K562 (cell line): Measurements from ENCODE around the gene GLT1D1. TPM values are rescaled to one million over a fixed set of nuclear protein-coding genes. Genes with fewer than 3 reads are reported as not detected.

Experiments used
- ATAC-seq: fragments of 200-7000 bp; cut with Tn5 transposase; 3 replicates; pipeline ENCODE4 v1.9.1; 2020; ENCODE audit warnings: moderate library complexity
- BruUV-seq: library from RNA; stranded (reverse); fragments of 400-500 nt; replicated peaks from 2 replicates; lab custom pipeline; 2021; lab: Mats Ljungman, UMichigan
- CTCF ChIA-PET: fragments of 300-600 bp; formaldehyde crosslinking; extraction: SDS; loops from one replicate; lab custom pipeline; 2021; ENCODE audit warnings: low intra/inter-chr PET ratio; lab: Yijun Ruan, JAX
- POLR2A ChIA-PET: fragments of 300-600, 350-650 bp; sonication (Branson Sonifier 250); formaldehyde crosslinking; extraction: SDS; loops from one replicate; lab custom pipeline; 2021; ENCODE audit warnings: antibody characterized with exemption, inconsistent platforms; lab: Yijun Ruan, JAX
- DNase-seq, 4 experiments: peaks; one replicate each; pipeline versions ENCODE4 v3.0.0 to v3.0.0-alpha.2; 2011 to 2018; ENCODE audit warnings: low spot score in 3 of 4, mixed read lengths in 3 of 4; ENCODE audit errors: extremely low read depth in 1 of 4
- FAIRE-seq: peaks from 2 replicates; lab custom pipeline; 2011; peaks lifted over from hg19 to GRCh38; lab: Jason Lieb, UNC
- H2AFZ ChIP-seq: 2 replicates; pipeline ENCODE4 v1.6.0; 2011; ENCODE audit warnings: low read depth, low read length, control low read depth, inconsistent platforms
- H3K27ac ChIP-seq: fragments of 200-600 bp; 3 replicates; pipeline ENCODE4 v1.8.0; 2011; ENCODE audit warnings: low read depth, mild to moderate bottlenecking, control low read depth, inconsistent platforms, low read length, moderate library complexity, mixed read lengths; ENCODE audit errors: extremely low read depth
- H3K27me3 ChIP-seq, 2 experiments: fragments of 300-600 bp in 1 of 2; 2 replicates in 1 of 2; 3 replicates in 1 of 2; pipeline versions ENCODE4 v1.6.0 to v1.8.0; 2011; ENCODE audit warnings: inconsistent platforms in 2 of 2, low read length in 2 of 2, mild to moderate bottlenecking in 1 of 2, mixed read lengths in 1 of 2, moderate library complexity in 1 of 2; ENCODE audit not compliant: control insufficient read depth in 2 of 2, insufficient read depth in 2 of 2
- H3K36me3 ChIP-seq: fragments of 300-600 bp; 3 replicates; pipeline ENCODE4 v1.8.0; 2011; ENCODE audit warnings: mild to moderate bottlenecking, low read length, inconsistent platforms; ENCODE audit not compliant: control insufficient read depth, insufficient read depth
- H3K4me1 ChIP-seq, 2 experiments: fragments of 200-600 bp in 1 of 2; replicated peaks in 1 of 2; 2 replicates in 1 of 2; 3 replicates in 1 of 2; pipeline versions ENCODE4 v1.5.1 to v1.8.0; 2011; ENCODE audit warnings: inconsistent platforms in 2 of 2, low read length in 2 of 2, mild to moderate bottlenecking in 1 of 2, mixed read lengths in 1 of 2, moderate library complexity in 1 of 2; ENCODE audit not compliant: control insufficient read depth in 2 of 2, insufficient read depth in 2 of 2
- H3K4me2 ChIP-seq: 2 replicates; pipeline ENCODE4 v1.6.1; 2011; ENCODE audit warnings: low read length, control low read depth, inconsistent platforms, mixed read lengths; ENCODE audit not compliant: insufficient read depth
- H3K4me3 ChIP-seq: fragments of 200-600 bp; sonication (generic), shearing (Covaris generic); 2 replicates; pipeline ENCODE4 v1.5.1; 2016; ENCODE audit warnings: control low read depth, inconsistent platforms
- H3K79me2 ChIP-seq: fragments of 200-600 bp; 3 replicates; pipeline ENCODE4 v1.8.0; 2011; ENCODE audit warnings: low read length, inconsistent platforms; ENCODE audit not compliant: control insufficient read depth, insufficient read depth
- H3K9ac ChIP-seq, 2 experiments: 2 replicates each; pipeline versions ENCODE4 v1.6.0 to v1.6.1; 2011; ENCODE audit warnings: low read depth in 2 of 2, low read length in 2 of 2, control low read depth in 1 of 2, inconsistent platforms in 1 of 2, mild to moderate bottlenecking in 1 of 2, mixed read lengths in 1 of 2; ENCODE audit not compliant: insufficient read depth in 1 of 2
- H3K9me1 ChIP-seq: one replicate; pipeline ENCODE4 v1.6.0; 2011; ENCODE audit warnings: inconsistent platforms, mild to moderate bottlenecking, low read length, moderate library complexity; ENCODE audit not compliant: control insufficient read depth, insufficient read depth
- H3K9me3 ChIP-seq: replicated peaks from 2 replicates; pipeline ENCODE4 v1.5.1; 2011; ENCODE audit warnings: low read depth, low read length, inconsistent platforms; ENCODE audit not compliant: control insufficient read depth, insufficient read depth
- H4K20me1 ChIP-seq: replicated peaks from 2 replicates; pipeline ENCODE4 v1.6.1; 2011; ENCODE audit warnings: low read length, inconsistent platforms, mixed read lengths; ENCODE audit not compliant: control insufficient read depth, insufficient read depth
- BRF1 ChIP-seq: IDR thresholded peaks from 3 replicates; pipeline ENCODE4 v1.6.1; 2011; ENCODE audit warnings: borderline replicate concordance, mild to moderate bottlenecking; ENCODE audit not compliant: insufficient read length; ENCODE audit errors: extremely low read depth
- ILK ChIP-seq: fragments of 450-650 bp; IDR thresholded peaks from 2 replicates; pipeline ENCODE4 v1.6.1; 2016; ENCODE audit warnings: missing genetic modification characterization, low read depth, mild to moderate bottlenecking, missing compliant biosample characterization, moderate library complexity, borderline replicate concordance
- PATZ1 ChIP-seq: fragments of 250-450 bp; sonication (Bioruptor Pico); IDR thresholded peaks from 2 replicates; pipeline ENCODE4 v1.5.0; 2020; ENCODE audit warnings: mild to moderate bottlenecking, borderline replicate concordance
- RBM34 ChIP-seq: fragments of 200-400 bp; formaldehyde crosslinking; IDR thresholded peaks from 2 replicates; pipeline ENCODE4 v1.6.1; 2018; ENCODE audit warnings: low read length, borderline replicate concordance; ENCODE audit not compliant: insufficient read depth
- ZNF316 ChIP-seq: fragments of 450-650 bp; IDR thresholded peaks from 2 replicates; pipeline ENCODE4 v1.6.1; 2016
- WGBS: fragments of 100-300 bp; shearing (Covaris generic); methylation state at CpG from one replicate; pipeline ENCODE4 v1.1.6; 2016; ENCODE audit warnings: low coverage, mixed read lengths; ENCODE audit not compliant: insufficient coverage; ENCODE audit errors: missing lambda C conversion rate; 5-methylcytosine and 5-hydroxymethylcytosine counted together
- in situ Hi-C: fragments of 300-500 bp; cut with MboI; formaldehyde crosslinking; loops from 4 replicates; pipeline ENCODE4 v1.15.0; 2018; ENCODE audit warnings: inconsistent platforms, mixed read lengths
- intact Hi-C: fragments of 100-400 bp; cut with micrococcal nuclease; formaldehyde crosslinking; loops from 2 replicates; pipeline ENCODE4 v1.14.2; 2022
- polyA plus RNA-seq, 8 experiments: library from polyadenylated mRNA; depleted of rRNA in 4 of 8; stranded (reverse) in 5 of 8; unstranded in 3 of 8; fragments of >200 nt; fragmentation: Nextera tagmentation in 2 of 8; fragmentation: Illumina TruSeq in 1 of 8; extraction: Ambion mirVana in 2 of 8; extraction: Trizol in 1 of 8; gene quantifications; 2 replicates each; pipeline versions ENCODE4 v1.2.1 to v1.2.3, GENCODE V29; 2011 to 2014; ENCODE audit warnings: inconsistent platforms in 1 of 8, missing spikeins in 1 of 8
- total RNA-seq, 7 experiments: library from RNA; depleted of rRNA in 6 of 7; stranded (reverse); fragments of >200 nt in 6 of 7; fragmentation: Illumina TruSeq in 2 of 7; extraction: Trizol in 2 of 7; gene quantifications; 2 replicates each; pipeline versions ENCODE4 v1.2.1 to v1.2.3, GENCODE V29; 2011 to 2021; ENCODE audit warnings: low replicate concordance in 1 of 7
- TF ChIP-seq, protein P1 (sequence below), 2 experiments: fragments of 450-650 bp; IDR thresholded peaks; 2 replicates each; pipeline ENCODE4 v1.6.1; 2016

GLT1D1 gene
- total and polyA plus RNA-seq, 9 of the 15 experiments (the other 6 are each of a cell fraction or from before 2014, with no cell fraction given) = 0.04 TPM; not detected in 8

- ATAC-seq (no peak), DNase-seq (no peak), FAIRE-seq (no peak)
- H4K20me1 ChIP-seq = no peaks in the 10 kb centered on the region
- H3K4me1 ChIP-seq = no peaks in the 10 kb centered on the region
- H3K4me2 ChIP-seq = no peak overlapping the region
- intact Hi-C loops = no loop called here
- 1% methylated on average over 6 of the region's 6 CpGs for WGBS
- H3K9me3 ChIP-seq = no peaks in the 10 kb centered on the region
- POLR2A ChIA-PET = no interaction called here
- no peak overlapping the region for H3K4me3 ChIP-seq
- no peak overlapping the region for H3K27ac ChIP-seq
- in situ Hi-C loops = no loop called here
- H3K9ac ChIP-seq = no peak overlapping the region
- no peaks in the 10 kb centered on the region for H3K79me2 ChIP-seq
- TF ChIP-seq RBM34 (no peak), BRF1 (no peak), PATZ1 (CRISPR knock-in tag) (no peak), ZNF316 (no peak), ILK (tag) (no peak)
- TF ChIP-seq, protein P1, sequence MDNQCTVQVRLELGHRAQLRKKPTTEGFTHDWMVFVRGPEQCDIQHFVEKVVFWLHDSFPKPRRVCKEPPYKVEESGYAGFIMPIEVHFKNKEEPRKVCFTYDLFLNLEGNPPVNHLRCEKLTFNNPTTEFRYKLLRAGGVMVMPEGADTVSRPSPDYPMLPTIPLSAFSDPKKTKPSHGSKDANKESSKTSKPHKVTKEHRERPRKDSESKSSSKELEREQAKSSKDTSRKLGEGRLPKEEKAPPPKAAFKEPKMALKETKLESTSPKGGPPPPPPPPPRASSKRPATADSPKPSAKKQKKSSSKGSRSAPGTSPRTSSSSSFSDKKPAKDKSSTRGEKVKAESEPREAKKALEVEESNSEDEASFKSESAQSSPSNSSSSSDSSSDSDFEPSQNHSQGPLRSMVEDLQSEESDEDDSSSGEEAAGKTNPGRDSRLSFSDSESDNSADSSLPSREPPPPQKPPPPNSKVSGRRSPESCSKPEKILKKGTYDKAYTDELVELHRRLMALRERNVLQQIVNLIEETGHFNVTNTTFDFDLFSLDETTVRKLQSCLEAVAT (IDR thresholded peaks at IDR 0.05) = no peak
- CTCF ChIA-PET = no interaction called here
- BruUV-seq = no TSS peak
- no peak overlapping the region for H2AFZ ChIP-seq
- no peaks in the 10 kb centered on the region for H3K36me3 ChIP-seq
- H3K9me1 ChIP-seq = no peaks in the 10 kb centered on the region
- peaks cover 0 to 17% of the 10 kb centered on the region in 2 experiments; a peak in 1 of 5 replicates for H3K27me3 ChIP-seq
Measured at GRCh38 chr12:128991716-128992115, 138.4 kb downstream of the GLT1D1 start.
